ENCODE data around the gene DEPDC5. TPM values are rescaled to one million over a fixed set of nuclear protein-coding genes. Genes with fewer than 3 reads are reported as not detected.

The DEPDC5 gene
- total RNA-seq, 1 experiment from 2014 or later = 13.3 TPM

GRCh38 chr22:31820655-31821054 is 66.8 kb downstream of the DEPDC5 start:
- intact Hi-C loops (cut with micrococcal nuclease) = no loop called here
- no TSS peak for BruUV-seq (replicated peaks)
- no peak for TF ChIP-seq CTCF (IDR thresholded peaks at IDR 0.05; ENCODE audit: unreplicated experiment)
- Mint-ChIP-seq H3K27ac (ENCODE audit: low read depth, unreplicated experiment) (peak overlapping the region; percentile 2), H3K9me3 (ENCODE audit: unreplicated experiment) (no peaks in the 10 kb centered on the region), H3K4me3 (ENCODE audit: unreplicated experiment) (no peak overlapping the region), H3K36me3 (ENCODE audit: insufficient read depth, unreplicated experiment) (peaks cover 77% of the 10 kb centered on the region), H3K27me3 (ENCODE audit: insufficient read depth, unreplicated experiment) (no peaks in the 10 kb centered on the region), H3K4me1 (ENCODE audit: insufficient read depth, unreplicated experiment) (no peaks in the 10 kb centered on the region)
- CTCF ChIA-PET = interaction anchor here (1.0 kb wide), 1 partner anchor 13 kb away, joined by 3 read pairs; no protein-coding TSS in a partner anchor
- POLR2A ChIA-PET = no interaction called here
- no peak for DNase-seq (ENCODE audit: unreplicated experiment)

GRCh38 chr22:31821572-31821971 is 67.8 kb downstream of the DEPDC5 start:
- no peak for DNase-seq (ENCODE audit: unreplicated experiment)
- intact Hi-C loops (cut with micrococcal nuclease) = no loop called here
- BruUV-seq (replicated peaks) = no TSS peak
- CTCF ChIA-PET = interaction anchor here (1.0 kb wide), 1 partner anchor 12 kb away, joined by 3 read pairs; no protein-coding TSS in a partner anchor
- peaks cover 68% of the 10 kb centered on the region for H3K36me3 Mint-ChIP-seq (ENCODE audit: insufficient read depth, unreplicated experiment)
- H3K4me1 Mint-ChIP-seq (ENCODE audit: insufficient read depth, unreplicated experiment) = no peaks in the 10 kb centered on the region
- no peak overlapping the region for H3K4me3 Mint-ChIP-seq (ENCODE audit: unreplicated experiment)
- no peak for TF ChIP-seq CTCF (IDR thresholded peaks at IDR 0.05; ENCODE audit: unreplicated experiment)
- H3K27me3 Mint-ChIP-seq (ENCODE audit: insufficient read depth, unreplicated experiment) = no peaks in the 10 kb centered on the region
- POLR2A ChIA-PET = interaction anchor here (0.7 kb wide), 1 partner anchor 19 kb away, joined by 3 read pairs; no protein-coding TSS in a partner anchor
- H3K9me3 Mint-ChIP-seq (ENCODE audit: unreplicated experiment) = no peaks in the 10 kb centered on the region
- no peak overlapping the region for H3K27ac Mint-ChIP-seq (ENCODE audit: low read depth, unreplicated experiment)

- BruUV-seq (replicated peaks) = no TSS peak
These were observed 68.7 kb downstream of the DEPDC5 start for GRCh38 chr22:31822523-31822922.

GRCh38 chr22:31825513-31825912 is 71.7 kb downstream of the DEPDC5 start:
- no peak for DNase-seq (ENCODE audit: unreplicated experiment)
- CTCF ChIA-PET = interaction anchor here (0.6 to 1.6 kb wide), 3 partner anchors 11 to 190 kb away, joined by 3 to 5 read pairs (median 4); no protein-coding TSS in a partner anchor

More at GRCh38 chr22:31822523-31822922, 68.7 kb downstream of the DEPDC5 start:
- Mint-ChIP-seq H3K4me1 (ENCODE audit: insufficient read depth, unreplicated experiment) (no peaks in the 10 kb centered on the region), H3K27ac (ENCODE audit: low read depth, unreplicated experiment) (no peak overlapping the region), H3K36me3 (ENCODE audit: insufficient read depth, unreplicated experiment) (peaks cover 59% of the 10 kb centered on the region), H3K9me3 (ENCODE audit: unreplicated experiment) (no peaks in the 10 kb centered on the region), H3K27me3 (ENCODE audit: insufficient read depth, unreplicated experiment) (no peaks in the 10 kb centered on the region), H3K4me3 (ENCODE audit: unreplicated experiment) (no peak overlapping the region)
- no peak for TF ChIP-seq CTCF (IDR thresholded peaks at IDR 0.05; ENCODE audit: unreplicated experiment)
- ChIA-PET POLR2A (no interaction called here), CTCF (no interaction called here)
- intact Hi-C loops (cut with micrococcal nuclease) = no loop called here
- DNase-seq (ENCODE audit: unreplicated experiment) = no peak

More at GRCh38 chr22:31825513-31825912, 71.7 kb downstream of the DEPDC5 start:
- no peaks in the 10 kb centered on the region for H3K27me3 Mint-ChIP-seq (ENCODE audit: insufficient read depth, unreplicated experiment)
- BruUV-seq (replicated peaks) = no TSS peak
- TF ChIP-seq CTCF (IDR thresholded peaks at IDR 0.05; ENCODE audit: unreplicated experiment) = no peak
- H3K4me3 Mint-ChIP-seq (ENCODE audit: unreplicated experiment) = no peak overlapping the region
- intact Hi-C loops (cut with micrococcal nuclease) = no loop called here
- peaks cover 11% of the 10 kb centered on the region for H3K4me1 Mint-ChIP-seq (ENCODE audit: insufficient read depth, unreplicated experiment)
- no peak overlapping the region for H3K27ac Mint-ChIP-seq (ENCODE audit: low read depth, unreplicated experiment)
- no peaks in the 10 kb centered on the region for H3K9me3 Mint-ChIP-seq (ENCODE audit: unreplicated experiment)
- H3K36me3 Mint-ChIP-seq (ENCODE audit: insufficient read depth, unreplicated experiment) = peaks cover 45% of the 10 kb centered on the region
- POLR2A ChIA-PET = no interaction called here

All from MCF 10A (cell line).